HG03060 (cell line): ENCODE data around the gene MROH2A.

ENCODE experiments used
- ATAC-seq: cut with Tn5 transposase; IDR thresholded peaks from one replicate; pipeline ENCODE4 v1.9.1; 2021; ENCODE audit warnings: low read depth, moderate number of reproducible peaks; ENCODE audit not compliant: unreplicated experiment

Gene MROH2A

GRCh38 chr2:233816771-233817170, 38.6 kb downstream of the MROH2A start:
- no peak for ATAC-seq

- ATAC-seq = no peak
Measured at GRCh38 chr2:233817361-233817911, 39.3 kb downstream of the MROH2A start.

GRCh38 chr2:233817995-233818638, 40.0 kb downstream of the MROH2A start:
- ATAC-seq = no peak

- no peak for ATAC-seq
Measured at GRCh38 chr2:233818639-233819621, 40.8 kb downstream of the MROH2A start.

GRCh38 chr2:233819884-233820773, 42.0 kb downstream of the MROH2A start:
- ATAC-seq = no peak

- ATAC-seq = no peak
Measured at GRCh38 chr2:233820774-233821105, 42.6 kb downstream of the MROH2A start.

- no peak for ATAC-seq
Measured at GRCh38 chr2:233821196-233821595, 43.1 kb downstream of the MROH2A start.

- ATAC-seq = no peak
Measured at GRCh38 chr2:233821709-233822100, 43.6 kb downstream of the MROH2A start.

GRCh38 chr2:233822101-233822771, 44.1 kb downstream of the MROH2A start:
- ATAC-seq = no peak

GRCh38 chr2:233822781-233823730, 44.9 kb downstream of the MROH2A start:
- ATAC-seq = no peak

- no peak for ATAC-seq
Measured at GRCh38 chr2:233823731-233824121, 45.6 kb downstream of the MROH2A start.

- ATAC-seq = no peak
Measured at GRCh38 chr2:233824373-233824772, 46.2 kb downstream of the MROH2A start.

GRCh38 chr2:233828546-233829192, 50.5 kb downstream of the MROH2A start:
- ATAC-seq = no peak

- ATAC-seq = no peak
Measured at GRCh38 chr2:233829193-233830110, 51.3 kb downstream of the MROH2A start.

- no peak for ATAC-seq
Measured at GRCh38 chr2:233830111-233830802, 52.1 kb downstream of the MROH2A start.

GRCh38 chr2:233831011-233831721, 53.0 kb downstream of the MROH2A start:
- no peak for ATAC-seq
